Measurements from ENCODE around the gene KIAA0040.

DNA sequence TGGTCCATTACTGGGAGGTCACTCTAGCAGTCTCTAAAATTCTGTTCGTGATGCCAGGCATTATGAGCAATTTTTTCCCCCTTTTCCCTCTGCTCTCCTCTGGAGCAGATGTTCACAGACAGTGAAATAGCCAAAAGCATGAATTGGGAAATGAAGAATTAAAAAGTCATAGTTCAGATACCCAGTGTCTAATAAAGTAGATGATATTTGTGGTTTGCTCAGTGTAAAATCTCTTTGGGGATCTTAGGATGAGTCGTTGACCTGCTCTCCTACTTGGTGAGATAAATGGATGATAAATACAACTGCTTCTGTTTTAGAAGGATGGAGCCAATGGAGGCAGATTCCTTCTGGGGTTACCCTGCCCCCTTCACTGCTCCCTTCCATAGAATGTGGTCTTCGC lies 56.3 kb downstream of the KIAA0040 start:
- TF ChIP-seq CTCF (IDR thresholded peaks at IDR 0.05) (no peak), POLR2A (IDR thresholded peaks at IDR 0.05) (no peak)
